IPS-18c (cell line): ENCODE results near the gene TNNI2.

ENCODE experiments used
- H3K4me3 ChIP-seq: 2 replicates; pipeline ENCODE4 v1.7.0; 2013; ENCODE audit warnings: low read depth, mild to moderate bottlenecking, low read length, moderate library complexity; ENCODE audit not compliant: insufficient read depth
- H3K9me3 ChIP-seq: one replicate; pipeline ENCODE4 v1.6.1; 2013; ENCODE audit warnings: mild to moderate bottlenecking, low read length, moderate library complexity; ENCODE audit not compliant: control insufficient read depth, insufficient read depth

TNNI2 gene

GRCh38 chr11:1851468-1852180 lies 12.8 kb downstream of the TNNI2 start:
- Histone ChIP-seq H3K9me3 (peaks cover 3% of the 10 kb centered on the region), H3K4me3 (no peak overlapping the region)

GRCh38 chr11:1852271-1852876 lies 13.6 kb downstream of the TNNI2 start:
- Histone ChIP-seq H3K4me3 (no peak overlapping the region), H3K9me3 (peaks cover 3% of the 10 kb centered on the region)

- no peak within 1 kb of the TSS for H3K4me3 ChIP-seq
These were observed 14.1 kb downstream of the TNNI2 start, which contains the start of gene LSP1 for GRCh38 chr11:1852877-1853276. TSS of gene LSP1 (plus strand) at chr11:1853084. CDS start at chr11:1853145, 61 bp downstream.

GRCh38 chr11:1853376-1854131 lies 14.8 kb downstream of the TNNI2 start:
- peaks cover 3% of the 10 kb centered on the region for H3K9me3 ChIP-seq
- no peak overlapping the region for H3K4me3 ChIP-seq

More at GRCh38 chr11:1852877-1853276, 14.1 kb downstream of the TNNI2 start, which contains the start of gene LSP1:
- H3K9me3 ChIP-seq = peaks cover 3% of the 10 kb centered on the region

GRCh38 chr11:1854132-1854948 lies 15.6 kb downstream of the TNNI2 start:
- Histone ChIP-seq H3K9me3 (peaks cover 3% of the 10 kb centered on the region), H3K4me3 (no peak overlapping the region)

GRCh38 chr11:1854949-1855885 lies 16.4 kb downstream of the TNNI2 start:
- Histone ChIP-seq H3K4me3 (no peak overlapping the region), H3K9me3 (no peaks in the 10 kb centered on the region)

- Histone ChIP-seq H3K4me3 (no peak overlapping the region), H3K9me3 (no peaks in the 10 kb centered on the region)
These were observed 17.1 kb downstream of the TNNI2 start for GRCh38 chr11:1855886-1856265.

- Histone ChIP-seq H3K4me3 (no peak overlapping the region), H3K9me3 (no peaks in the 10 kb centered on the region)
These were observed 17.7 kb downstream of the TNNI2 start for GRCh38 chr11:1856306-1857005.

GRCh38 chr11:1857064-1857463 lies 18.3 kb downstream of the TNNI2 start:
- Histone ChIP-seq H3K4me3 (no peak overlapping the region), H3K9me3 (no peaks in the 10 kb centered on the region)

GRCh38 chr11:1858154-1858553 lies 19.4 kb downstream of the TNNI2 start:
- no peak overlapping the region for H3K4me3 ChIP-seq
- no peaks in the 10 kb centered on the region for H3K9me3 ChIP-seq

- no peaks in the 10 kb centered on the region for H3K9me3 ChIP-seq
- H3K4me3 ChIP-seq = no peak overlapping the region
These were observed 19.8 kb downstream of the TNNI2 start for GRCh38 chr11:1858576-1858975.

GRCh38 chr11:1859004-1859403 lies 20.2 kb downstream of the TNNI2 start:
- Histone ChIP-seq H3K4me3 (no peak overlapping the region), H3K9me3 (no peaks in the 10 kb centered on the region)

- Histone ChIP-seq H3K4me3 (no peak overlapping the region), H3K9me3 (no peaks in the 10 kb centered on the region)
These were observed 21.3 kb downstream of the TNNI2 start for GRCh38 chr11:1860108-1860507.

- H3K4me3 ChIP-seq = no peak overlapping the region
These were observed 22.9 kb downstream of the TNNI2 start for GRCh38 chr11:1861435-1862411.

More at GRCh38 chr11:1861435-1862411, 22.9 kb downstream of the TNNI2 start:
- H3K9me3 ChIP-seq = no peaks in the 10 kb centered on the region
